ENCODE data around the gene VRK3. TPM values are rescaled to one million over a fixed set of nuclear protein-coding genes. Genes with fewer than 3 reads are reported as not detected.
"Not testable (repeated sequence)": the region's sequence is repeated elsewhere in the genome, so short reads cannot be mapped to it uniquely, and the experiment has no call there.

Gene VRK3
- total RNA-seq, 1 experiment from 2014 or later: 46.3 TPM

GRCh38 chr19:49972841-49973240 is 52.3 kb downstream of the VRK3 start:
- Mint-ChIP-seq H3K27me3 (ENCODE audit: insufficient read depth, unreplicated experiment) (no peaks in the 10 kb centered on the region), H3K9me3 (ENCODE audit: unreplicated experiment) (no peaks in the 10 kb centered on the region), H3K4me3 (ENCODE audit: unreplicated experiment) (no peak overlapping the region), H3K27ac (ENCODE audit: unreplicated experiment) (no peak overlapping the region), H3K4me1 (ENCODE audit: low read depth, unreplicated experiment) (peaks cover 9% of the 10 kb centered on the region), H3K36me3 (ENCODE audit: insufficient read depth, unreplicated experiment) (peaks cover 6% of the 10 kb centered on the region)
- CTCF ChIA-PET: no interaction called here
- POLR2A ChIA-PET: no interaction called here
- Histone ChIP-seq H3K4me1 (peaks cover 7% of the 10 kb centered on the region; the same call in 1 of the 2 replicates), H3K4me3 (ENCODE audit: low read depth, low read length) (no peak overlapping the region), H3K9me3 (no peaks in the 10 kb centered on the region), H3K27me3 (replicated peaks; ENCODE audit: control insufficient read depth, insufficient read depth, low read length) (no peaks in the 10 kb centered on the region; the same call in 1 of the 2 replicates), H3K36me3 (ENCODE audit: control insufficient read depth, insufficient read depth, low read length) (no peaks in the 10 kb centered on the region)
- no TSS peak for BruUV-seq (replicated peaks)
- no peak for DNase-seq
- no peak for TF ChIP-seq CTCF (IDR thresholded peaks at IDR 0.05; ENCODE audit: insufficient read depth in 1 of 2, low read depth in 1 of 2, low read length in 1 of 2, severe bottlenecking in 1 of 2, unreplicated experiment in 1 of 2)
- intact Hi-C loops (cut with micrococcal nuclease; ENCODE audit: unreplicated experiment): no loop called here

- Mint-ChIP-seq H3K27ac (ENCODE audit: unreplicated experiment) (no peak overlapping the region), H3K4me3 (ENCODE audit: unreplicated experiment) (no peak overlapping the region), H3K9me3 (ENCODE audit: unreplicated experiment) (no peaks in the 10 kb centered on the region), H3K27me3 (ENCODE audit: insufficient read depth, unreplicated experiment) (no peaks in the 10 kb centered on the region), H3K36me3 (ENCODE audit: insufficient read depth, unreplicated experiment) (peaks cover 3% of the 10 kb centered on the region), H3K4me1 (ENCODE audit: low read depth, unreplicated experiment) (peaks cover 8% of the 10 kb centered on the region)
- Histone ChIP-seq H3K4me1 (peaks cover 7% of the 10 kb centered on the region; the same call in 1 of the 2 replicates), H3K9me3 (no peaks in the 10 kb centered on the region), H3K4me3 (ENCODE audit: low read depth, low read length) (no peak overlapping the region), H3K36me3 (ENCODE audit: control insufficient read depth, insufficient read depth, low read length) (no peaks in the 10 kb centered on the region), H3K27me3 (replicated peaks; ENCODE audit: control insufficient read depth, insufficient read depth, low read length) (no peaks in the 10 kb centered on the region; the same call in 1 of the 2 replicates)
- intact Hi-C loops (cut with micrococcal nuclease; ENCODE audit: unreplicated experiment): no loop called here
- no peak for DNase-seq
- CTCF ChIA-PET: no interaction called here
- TF ChIP-seq CTCF (IDR thresholded peaks at IDR 0.05; ENCODE audit: insufficient read depth in 1 of 2, low read depth in 1 of 2, low read length in 1 of 2, severe bottlenecking in 1 of 2, unreplicated experiment in 1 of 2): no peak
- POLR2A ChIA-PET: no interaction called here
- no TSS peak for BruUV-seq (replicated peaks)
Measured at GRCh38 chr19:49971991-49972411, 53.2 kb downstream of the VRK3 start.

- H3K4me1 ChIP-seq; H3K27me3 Mint-ChIP-seq (ENCODE audit: insufficient read depth, unreplicated experiment); intact Hi-C loops (cut with micrococcal nuclease; ENCODE audit: unreplicated experiment); H3K4me1 Mint-ChIP-seq (ENCODE audit: low read depth, unreplicated experiment); H3K4me3 ChIP-seq (ENCODE audit: low read depth, low read length); H3K36me3 Mint-ChIP-seq (ENCODE audit: insufficient read depth, unreplicated experiment); DNase-seq; H3K9me3 ChIP-seq; H3K27ac Mint-ChIP-seq (ENCODE audit: unreplicated experiment); H3K9me3 Mint-ChIP-seq (ENCODE audit: unreplicated experiment); CTCF ChIA-PET; H3K4me3 Mint-ChIP-seq (ENCODE audit: unreplicated experiment); H3K36me3 ChIP-seq (ENCODE audit: control insufficient read depth, insufficient read depth, low read length); POLR2A ChIA-PET; BruUV-seq (replicated peaks); H3K27me3 ChIP-seq (replicated peaks; ENCODE audit: control insufficient read depth, insufficient read depth, low read length): not testable (repeated sequence)
Measured at GRCh38 chr19:49969355-49969754, 55.8 kb downstream of the VRK3 start.

All from Caco-2 (cell line).